ENCODE measurements around the gene IL17C. TPM values are rescaled to one million over a fixed set of nuclear protein-coding genes. Genes with fewer than 3 reads are reported as not detected.

IL17C gene
- total RNA-seq (1.2 TPM), polyA plus RNA-seq (not detected)

GRCh38 chr16:88638323-88639230 lies at the start of gene IL17C:
Gene IL17C, plus strand, starts transcription at chr16:88638572. Its CDS starts 70 bp downstream, at chr16:88638642.
- Mint-ChIP-seq H3K27ac (peak within 1 kb of the TSS in 2 of 3 donors; percentile 21 to 54), H3K9me3 (peaks cover 0 to 4% (median 0%) of the 10 kb centered on the region in 7 donors), H3K4me3 (peak within 1 kb of the TSS; percentile 29 to 90 (median 56)), H3K4me1 (peaks cover 8 to 42% (median 16%) of the 10 kb centered on the region in 4 donors), H3K27me3 (peaks cover 34% of the 10 kb centered on the region), H3K36me3 (no peaks in the 10 kb centered on the region)
- H3K4me1 ChIP-seq (ENCODE audit: control insufficient read depth, insufficient read depth, low read length, poor library complexity, severe bottlenecking), result peaks cover 58% of the 10 kb centered on the region
- no peak within 1 kb of the TSS for H3K4me3 ChIP-seq (ENCODE audit: low read depth, low read length)
- no peak within 1 kb of the TSS for H3K27ac ChIP-seq (ENCODE audit: insufficient read depth, low read length, poor library complexity, severe bottlenecking)
- DNase-seq (peak in 1 of 3 donors; percentile 30), ATAC-seq (ENCODE audit: low read depth in 2 of 2) (no peak)
- peaks cover 5% of the 10 kb centered on the region for H3K36me3 ChIP-seq (ENCODE audit: control insufficient read depth, insufficient read depth, low read length)
- no peaks in the 10 kb centered on the region for H3K27me3 ChIP-seq (ENCODE audit: control insufficient read depth, insufficient read depth, low read length)
- no peaks in the 10 kb centered on the region for H3K9me3 ChIP-seq (ENCODE audit: control insufficient read depth in 2 of 2, low read length in 2 of 2)

GRCh38 chr16:88588754-88589153 lies 49.6 kb upstream of the IL17C start:
- H3K4me3 Mint-ChIP-seq, result peak overlapping the region; percentile 77 to 93 (median 84)
- H3K9me3 ChIP-seq (ENCODE audit: control insufficient read depth in 2 of 2, low read length in 2 of 2), result no peaks in the 10 kb centered on the region
- H3K36me3 Mint-ChIP-seq, result peaks cover 29% of the 10 kb centered on the region
- H3K27me3 Mint-ChIP-seq, result no peaks in the 10 kb centered on the region
- H3K36me3 ChIP-seq (ENCODE audit: control insufficient read depth, insufficient read depth, low read length), result peaks cover 18% of the 10 kb centered on the region
- peaks cover 0 to 1% (median 0%) of the 10 kb centered on the region in 7 donors for H3K9me3 Mint-ChIP-seq
- H3K4me1 ChIP-seq (ENCODE audit: control insufficient read depth, insufficient read depth, low read length, poor library complexity, severe bottlenecking), result peaks cover 73% of the 10 kb centered on the region
- H3K27ac ChIP-seq (ENCODE audit: insufficient read depth, low read length, poor library complexity, severe bottlenecking), result peak overlapping the region; percentile 86
- H3K27me3 ChIP-seq (ENCODE audit: control insufficient read depth, insufficient read depth, low read length), result no peaks in the 10 kb centered on the region
- peak overlapping the region; percentile 94 to 99 (median 96) for H3K27ac Mint-ChIP-seq
- peak overlapping the region; percentile 81 for H3K4me3 ChIP-seq (ENCODE audit: low read depth, low read length)
- H3K4me1 Mint-ChIP-seq, result peaks cover 25 to 92% (median 58%) of the 10 kb centered on the region in 4 donors
- DNase-seq, result peak in 2 of 3 donors; percentile 69 to 87
- peak; percentile 79 to 82 for ATAC-seq (ENCODE audit: low read depth in 2 of 2)

- Mint-ChIP-seq H3K4me3 (peak overlapping the region; percentile 77 to 93 (median 84)), H3K4me1 (peaks cover 25 to 94% (median 59%) of the 10 kb centered on the region in 4 donors), H3K36me3 (peaks cover 29% of the 10 kb centered on the region), H3K27me3 (no peaks in the 10 kb centered on the region), H3K27ac (peak overlapping the region; percentile 94 to 99 (median 96)), H3K9me3 (peaks cover 0 to 1% (median 0%) of the 10 kb centered on the region in 7 donors)
- H3K27me3 ChIP-seq (ENCODE audit: control insufficient read depth, insufficient read depth, low read length), result no peaks in the 10 kb centered on the region
- peak overlapping the region; percentile 86 for H3K27ac ChIP-seq (ENCODE audit: insufficient read depth, low read length, poor library complexity, severe bottlenecking)
- no peaks in the 10 kb centered on the region for H3K9me3 ChIP-seq (ENCODE audit: control insufficient read depth in 2 of 2, low read length in 2 of 2)
- peak overlapping the region; percentile 81 for H3K4me3 ChIP-seq (ENCODE audit: low read depth, low read length)
- peaks cover 21% of the 10 kb centered on the region for H3K36me3 ChIP-seq (ENCODE audit: control insufficient read depth, insufficient read depth, low read length)
- peaks cover 71% of the 10 kb centered on the region for H3K4me1 ChIP-seq (ENCODE audit: control insufficient read depth, insufficient read depth, low read length, poor library complexity, severe bottlenecking)
- ATAC-seq (ENCODE audit: low read depth in 2 of 2) (peak; percentile 57 to 72), DNase-seq (peak; percentile 23 to 72 (median 31))
Measured at GRCh38 chr16:88589441-88589840, 48.9 kb upstream of the IL17C start.

- peak overlapping the region; percentile 86 for H3K27ac ChIP-seq (ENCODE audit: insufficient read depth, low read length, poor library complexity, severe bottlenecking)
- H3K36me3 Mint-ChIP-seq, result peaks cover 32% of the 10 kb centered on the region
- H3K9me3 Mint-ChIP-seq, result no peaks in the 10 kb centered on the region
- peaks cover 21% of the 10 kb centered on the region for H3K36me3 ChIP-seq (ENCODE audit: control insufficient read depth, insufficient read depth, low read length)
- no peak for ATAC-seq (ENCODE audit: low read depth in 2 of 2)
- no peaks in the 10 kb centered on the region for H3K27me3 ChIP-seq (ENCODE audit: control insufficient read depth, insufficient read depth, low read length)
- H3K4me1 ChIP-seq (ENCODE audit: control insufficient read depth, insufficient read depth, low read length, poor library complexity, severe bottlenecking), result peaks cover 66% of the 10 kb centered on the region
- H3K4me3 ChIP-seq (ENCODE audit: low read depth, low read length), result peak overlapping the region; percentile 89
- DNase-seq, result peak; percentile 13 to 66 (median 47)
- no peaks in the 10 kb centered on the region for H3K9me3 ChIP-seq (ENCODE audit: control insufficient read depth in 2 of 2, low read length in 2 of 2)
- H3K27ac Mint-ChIP-seq, result peak overlapping the region; percentile 96 to 98 (median 98)
- H3K4me3 Mint-ChIP-seq, result peak overlapping the region; percentile 82 to 95 (median 86)
- H3K4me1 Mint-ChIP-seq, result peaks cover 21 to 77% (median 52%) of the 10 kb centered on the region in 4 donors
- H3K27me3 Mint-ChIP-seq, result no peaks in the 10 kb centered on the region
Measured at GRCh38 chr16:88591577-88592021, 46.8 kb upstream of the IL17C start.

- H3K9me3 ChIP-seq (ENCODE audit: control insufficient read depth in 2 of 2, low read length in 2 of 2), result no peaks in the 10 kb centered on the region
- H3K27ac Mint-ChIP-seq, result peak overlapping the region; percentile 59 to 98 (median 90)
- ATAC-seq (ENCODE audit: low read depth in 2 of 2), result no peak
- H3K4me1 ChIP-seq (ENCODE audit: control insufficient read depth, insufficient read depth, low read length, poor library complexity, severe bottlenecking), result peaks cover 52% of the 10 kb centered on the region
- peak overlapping the region; percentile 86 for H3K27ac ChIP-seq (ENCODE audit: insufficient read depth, low read length, poor library complexity, severe bottlenecking)
- H3K27me3 Mint-ChIP-seq, result no peaks in the 10 kb centered on the region
- H3K36me3 ChIP-seq (ENCODE audit: control insufficient read depth, insufficient read depth, low read length), result peaks cover 16% of the 10 kb centered on the region
- H3K4me3 ChIP-seq (ENCODE audit: low read depth, low read length), result no peak overlapping the region
- no peaks in the 10 kb centered on the region for H3K27me3 ChIP-seq (ENCODE audit: control insufficient read depth, insufficient read depth, low read length)
- H3K36me3 Mint-ChIP-seq, result peaks cover 22% of the 10 kb centered on the region
- H3K4me3 Mint-ChIP-seq, result no peak overlapping the region
- H3K9me3 Mint-ChIP-seq, result no peaks in the 10 kb centered on the region
- peaks cover 16 to 72% (median 49%) of the 10 kb centered on the region in 4 donors for H3K4me1 Mint-ChIP-seq
- no peak for DNase-seq
Measured at GRCh38 chr16:88593061-88593460, 45.3 kb upstream of the IL17C start.

- no peak for ATAC-seq (ENCODE audit: low read depth in 2 of 2)
- Mint-ChIP-seq H3K4me1 (peaks cover 16 to 67% (median 45%) of the 10 kb centered on the region in 4 donors), H3K4me3 (peak overlapping the region in 1 of 4 donors; percentile 36), H3K27ac (peak overlapping the region; percentile 20 to 98 (median 90)), H3K27me3 (no peaks in the 10 kb centered on the region), H3K9me3 (no peaks in the 10 kb centered on the region), H3K36me3 (peaks cover 22% of the 10 kb centered on the region)
- Histone ChIP-seq H3K9me3 (ENCODE audit: control insufficient read depth in 2 of 2, low read length in 2 of 2) (no peaks in the 10 kb centered on the region), H3K4me3 (ENCODE audit: low read depth, low read length) (no peak overlapping the region), H3K4me1 (ENCODE audit: control insufficient read depth, insufficient read depth, low read length, poor library complexity, severe bottlenecking) (peaks cover 47% of the 10 kb centered on the region), H3K27me3 (ENCODE audit: control insufficient read depth, insufficient read depth, low read length) (no peaks in the 10 kb centered on the region), H3K27ac (ENCODE audit: insufficient read depth, low read length, poor library complexity, severe bottlenecking) (peak overlapping the region; percentile 86), H3K36me3 (ENCODE audit: control insufficient read depth, insufficient read depth, low read length) (peaks cover 19% of the 10 kb centered on the region)
- no peak for DNase-seq
Measured at GRCh38 chr16:88593489-88593888, 44.9 kb upstream of the IL17C start.

GRCh38 chr16:88593910-88594309 lies 44.5 kb upstream of the IL17C start:
- Histone ChIP-seq H3K27ac (ENCODE audit: insufficient read depth, low read length, poor library complexity, severe bottlenecking) (peak overlapping the region; percentile 38), H3K36me3 (ENCODE audit: control insufficient read depth, insufficient read depth, low read length) (peaks cover 22% of the 10 kb centered on the region), H3K27me3 (ENCODE audit: control insufficient read depth, insufficient read depth, low read length) (no peaks in the 10 kb centered on the region), H3K9me3 (ENCODE audit: control insufficient read depth in 2 of 2, low read length in 2 of 2) (no peaks in the 10 kb centered on the region), H3K4me3 (ENCODE audit: low read depth, low read length) (no peak overlapping the region), H3K4me1 (ENCODE audit: control insufficient read depth, insufficient read depth, low read length, poor library complexity, severe bottlenecking) (peaks cover 45% of the 10 kb centered on the region)
- Mint-ChIP-seq H3K27me3 (no peaks in the 10 kb centered on the region), H3K27ac (peak overlapping the region; percentile 20 to 98 (median 90)), H3K9me3 (no peaks in the 10 kb centered on the region), H3K4me1 (peaks cover 14 to 63% (median 41%) of the 10 kb centered on the region in 4 donors), H3K4me3 (peak overlapping the region in 2 of 4 donors; percentile 33 to 36), H3K36me3 (peaks cover 22% of the 10 kb centered on the region)
- DNase-seq (no peak), ATAC-seq (ENCODE audit: low read depth in 2 of 2) (no peak)
